Measurements from ENCODE around the gene PRSS2.
"Not testable (repeated sequence)": the region's sequence is repeated elsewhere in the genome, so short reads cannot be mapped to it uniquely, and the experiment has no call there.

PRSS2 gene

DNA sequence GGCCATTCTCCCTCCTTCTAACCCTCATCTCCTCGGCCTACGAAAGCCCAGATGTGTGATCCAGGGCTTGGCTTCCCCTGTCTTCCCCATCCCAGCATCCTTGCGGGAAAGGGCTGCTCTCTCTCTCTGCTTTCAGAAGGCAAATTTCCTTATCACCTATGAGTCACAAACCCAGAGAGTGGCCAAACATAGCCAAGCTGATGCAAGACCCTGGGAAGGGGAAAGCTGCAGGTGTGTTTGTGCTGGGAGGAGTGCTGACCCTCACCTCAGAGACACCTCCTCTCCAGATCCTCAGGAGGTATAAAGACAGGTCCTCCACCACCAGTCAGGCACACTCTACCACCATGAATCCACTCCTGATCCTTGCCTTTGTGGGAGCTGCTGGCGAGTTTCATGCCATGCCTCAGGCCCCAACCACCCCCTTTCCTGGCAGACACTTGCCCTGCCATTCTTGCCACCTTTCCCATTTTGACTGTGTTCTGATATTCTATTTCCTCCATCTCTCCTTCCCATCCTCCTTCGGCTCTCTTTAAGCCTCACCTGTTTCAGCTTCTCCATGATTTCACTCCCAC is 10.6 kb upstream of the PRSS2 start:
- Mint-ChIP-seq H3K4me1 (no peaks in the 10 kb centered on the region), H3K27me3 (ENCODE audit: low read depth) (peaks cover 28% of the 10 kb centered on the region), H3K9me3 (no peaks in the 10 kb centered on the region), H3K27ac (no peak overlapping the region), H3K36me3 (ENCODE audit: low read depth) (no peaks in the 10 kb centered on the region), H3K4me3 (no peak overlapping the region)
- TF ChIP-seq CTCF (IDR thresholded peaks at IDR 0.05; ENCODE audit: unreplicated experiment in 3 of 3) = no peak

DNA sequence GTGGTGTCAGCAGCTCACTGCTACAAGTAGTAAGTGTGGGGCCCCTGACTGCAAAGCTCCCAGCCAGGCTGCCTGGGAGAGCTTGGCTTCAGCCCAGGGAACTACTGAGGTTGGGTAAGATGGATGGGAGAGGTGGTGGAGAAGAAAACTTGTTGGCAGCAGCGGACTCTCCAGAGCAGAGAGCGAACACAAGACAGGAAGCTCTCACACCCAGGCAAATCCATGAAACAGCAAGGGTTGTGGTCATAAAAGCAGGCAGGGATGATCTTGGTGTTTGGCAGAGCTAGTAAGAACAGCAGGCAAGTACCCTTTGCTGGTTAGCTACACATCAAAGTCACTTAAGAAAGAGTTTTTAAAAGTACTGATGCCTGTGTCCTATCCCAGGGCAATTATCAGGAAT is 9.2 kb upstream of the PRSS2 start:
- not testable (repeated sequence) for H3K4me3 Mint-ChIP-seq; H3K4me1 Mint-ChIP-seq; H3K27ac Mint-ChIP-seq; H3K9me3 Mint-ChIP-seq; H3K36me3 Mint-ChIP-seq (ENCODE audit: low read depth)
- H3K27me3 Mint-ChIP-seq (ENCODE audit: low read depth) = peaks cover 28% of the 10 kb centered on the region

GRCh38 chr7:142762104-142762503 is 8.7 kb upstream of the PRSS2 start:
- Mint-ChIP-seq H3K27ac (no peak overlapping the region), H3K9me3 (no peaks in the 10 kb centered on the region), H3K27me3 (ENCODE audit: low read depth) (peaks cover 24% of the 10 kb centered on the region), H3K4me3 (no peak overlapping the region), H3K36me3 (ENCODE audit: low read depth) (no peaks in the 10 kb centered on the region), H3K4me1 (no peaks in the 10 kb centered on the region)
- no peak for TF ChIP-seq CTCF (IDR thresholded peaks at IDR 0.05; ENCODE audit: unreplicated experiment in 3 of 3)

GRCh38 chr7:142767451-142767850 is 3.3 kb upstream of the PRSS2 start:
- no peak for TF ChIP-seq CTCF (IDR thresholded peaks at IDR 0.05; ENCODE audit: unreplicated experiment in 3 of 3)
- H3K27me3 Mint-ChIP-seq (ENCODE audit: low read depth) = peaks cover 33% of the 10 kb centered on the region
- H3K4me1 Mint-ChIP-seq = no peaks in the 10 kb centered on the region
- no peak overlapping the region for H3K27ac Mint-ChIP-seq
- H3K36me3 Mint-ChIP-seq (ENCODE audit: low read depth) = no peaks in the 10 kb centered on the region
- no peak overlapping the region for H3K4me3 Mint-ChIP-seq
- no peaks in the 10 kb centered on the region for H3K9me3 Mint-ChIP-seq

GRCh38 chr7:142767861-142768260 is 2.9 kb upstream of the PRSS2 start:
- no peaks in the 10 kb centered on the region for H3K9me3 Mint-ChIP-seq
- peaks cover 30% of the 10 kb centered on the region for H3K27me3 Mint-ChIP-seq (ENCODE audit: low read depth)
- no peak overlapping the region for H3K4me3 Mint-ChIP-seq
- H3K4me1 Mint-ChIP-seq = no peaks in the 10 kb centered on the region
- no peak for TF ChIP-seq CTCF (IDR thresholded peaks at IDR 0.05; ENCODE audit: unreplicated experiment in 3 of 3)
- H3K36me3 Mint-ChIP-seq (ENCODE audit: low read depth) = no peaks in the 10 kb centered on the region
- H3K27ac Mint-ChIP-seq = no peak overlapping the region

- not testable (repeated sequence) for H3K36me3 Mint-ChIP-seq (ENCODE audit: low read depth); H3K4me1 Mint-ChIP-seq; H3K27ac Mint-ChIP-seq; H3K4me3 Mint-ChIP-seq; H3K9me3 Mint-ChIP-seq
- H3K27me3 Mint-ChIP-seq (ENCODE audit: low read depth) = peaks cover 32% of the 10 kb centered on the region
These were observed 1.9 kb upstream of the PRSS2 start for GRCh38 chr7:142768885-142769284.

DNA sequence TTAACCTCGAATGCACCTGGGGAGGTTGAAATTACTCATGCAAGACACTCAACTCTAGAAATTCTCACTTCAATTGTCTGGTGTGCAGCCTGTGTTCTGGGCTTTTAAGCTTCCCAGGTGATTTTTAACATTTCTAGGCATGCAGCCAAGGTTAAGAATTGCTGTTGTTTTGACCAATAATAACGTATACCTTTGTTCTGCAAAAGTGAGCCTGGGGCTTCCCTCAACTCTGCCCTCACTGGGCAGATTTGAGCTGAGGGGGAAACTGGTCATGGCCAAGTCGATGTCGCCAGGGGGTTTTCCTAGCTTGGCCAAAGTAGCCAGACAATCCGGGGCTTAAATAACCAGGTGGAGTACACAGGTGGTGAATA is 568 bp downstream of the PRSS2 start:
- Mint-ChIP-seq H3K4me1 (no peaks in the 10 kb centered on the region), H3K27ac (no peak overlapping the region)
- no peak for TF ChIP-seq CTCF (IDR thresholded peaks at IDR 0.05; ENCODE audit: unreplicated experiment in 3 of 3)

More for the DNA sequence above, 568 bp downstream of the PRSS2 start:
- H3K27me3 Mint-ChIP-seq (ENCODE audit: low read depth) = peaks cover 33% of the 10 kb centered on the region
- no peaks in the 10 kb centered on the region for H3K36me3 Mint-ChIP-seq (ENCODE audit: low read depth)
- H3K4me3 Mint-ChIP-seq = no peak overlapping the region
- H3K9me3 Mint-ChIP-seq = no peaks in the 10 kb centered on the region

Data from nephron (organoid).